Neural progenitor cell (in vitro differentiated cells): ENCODE results near the gene TPPP. TPM values are rescaled to one million over a fixed set of nuclear protein-coding genes. Genes with fewer than 3 reads are reported as not detected.
A peak's percentile ranks its signal among the peaks of the same experiment; 100 is the strongest.

Source experiments
- DNase-seq: peaks from one replicate; pipeline ENCODE4 v3.0.0-alpha.2; 2016; ENCODE audit warnings: low spot score
- H2AFZ ChIP-seq: fragments of 200-600 bp; sonication (generic); replicated peaks from 2 replicates; pipeline ENCODE4 v1.6.1; 2016; ENCODE audit warnings: antibody characterized with exemption
- H3F3A ChIP-seq: fragments of 200-600 bp; sonication (generic); 2 replicates; pipeline ENCODE4 v1.6.1; 2016; ENCODE audit warnings: antibody characterized with exemption, low read depth
- H3K27ac ChIP-seq: fragments of 200-600 bp; sonication (generic); 2 replicates; pipeline ENCODE4 v1.5.1; 2016; ENCODE audit warnings: mild to moderate bottlenecking
- H3K27me3 ChIP-seq: fragments of 200-600 bp; sonication (generic); 2 replicates; pipeline ENCODE4 v1.6.1; 2016; ENCODE audit warnings: mild to moderate bottlenecking, moderate library complexity
- H3K36me3 ChIP-seq: fragments of 200-600 bp; sonication (generic); 2 replicates; pipeline ENCODE4 v1.5.1; 2016
- H3K4me1 ChIP-seq: fragments of 200-600 bp; sonication (generic); 2 replicates; pipeline ENCODE4 v1.6.1; 2016; ENCODE audit warnings: mixed run types
- H3K4me2 ChIP-seq: fragments of 200-600 bp; sonication (generic); 2 replicates; pipeline ENCODE4 v1.6.1; 2016
- H3K4me3 ChIP-seq: fragments of 200-600 bp; sonication (generic); 2 replicates; pipeline ENCODE4 v1.5.1; 2016
- H3K79me2 ChIP-seq: fragments of 200-600 bp; sonication (generic); 2 replicates; pipeline ENCODE4 v1.6.1; 2016; ENCODE audit warnings: low read depth
- H3K9ac ChIP-seq: fragments of 200-600 bp; sonication (generic); 2 replicates; pipeline ENCODE4 v1.6.1; 2016
- H3K9me3 ChIP-seq: fragments of 200-600 bp; sonication (generic); 2 replicates; pipeline ENCODE4 v1.5.1; 2016; ENCODE audit warnings: low read depth
- H4K20me1 ChIP-seq: fragments of 200-600 bp; sonication (generic); 2 replicates; pipeline ENCODE4 v1.6.1; 2016; ENCODE audit warnings: low read depth
- H3K27ac Mint-ChIP-seq: 3 replicates; pipeline ENCODE4 v1.8.0; 2021; ENCODE audit warnings: mixed read lengths
- H3K27me3 Mint-ChIP-seq: 2 replicates; pipeline ENCODE4 v1.8.0; 2022; ENCODE audit warnings: low read depth, mild to moderate bottlenecking, inconsistent platforms, moderate library complexity, mixed read lengths; ENCODE audit not compliant: insufficient read depth
- H3K36me3 Mint-ChIP-seq: 3 replicates; pipeline ENCODE4 v1.8.0; 2021; ENCODE audit warnings: mixed read lengths
- H3K4me1 Mint-ChIP-seq: 3 replicates; pipeline ENCODE4 v1.8.0; 2021; ENCODE audit warnings: mixed read lengths
- H3K4me3 Mint-ChIP-seq: 3 replicates; pipeline ENCODE4 v1.8.0; 2021; ENCODE audit warnings: mild to moderate bottlenecking, moderate library complexity, mixed read lengths
- H3K9me3 Mint-ChIP-seq: 3 replicates; pipeline ENCODE4 v1.8.0; 2020; ENCODE audit warnings: mixed read lengths
- CTCF ChIP-seq: fragments of 200-600 bp; sonication (generic); IDR thresholded peaks from 2 replicates; pipeline ENCODE4 v1.5.1; 2017; ENCODE audit warnings: antibody characterized with exemption, mild to moderate bottlenecking
- EZH2 ChIP-seq: fragments of 200-600 bp; sonication (generic); IDR thresholded peaks from 2 replicates; pipeline ENCODE4 v1.6.1; 2017; ENCODE audit warnings: antibody characterized with exemption, mild to moderate bottlenecking, moderate library complexity
- EZH2phosphoT487 ChIP-seq: fragments of 200-600 bp; sonication (generic); IDR thresholded peaks from 2 replicates; pipeline ENCODE4 v1.6.1; 2017; ENCODE audit warnings: antibody characterized with exemption
- total RNA-seq: library from RNA; depleted of rRNA; stranded (reverse); fragments of >200 nt; gene quantifications from 2 replicates; pipeline ENCODE4 v1.2.3, GENCODE V29; 2015; ENCODE audit warnings: low replicate concordance

The TPPP gene
- total RNA-seq, 1 donor from 2014 or later = not detected

GRCh38 chr5:646396-647201 lies 46.6 kb downstream of the TPPP start:
- Histone ChIP-seq H3K79me2 (no peaks in the 10 kb centered on the region), H2AFZ (no peak overlapping the region), H3K4me2 (no peak overlapping the region), H3K9me3 (no peaks in the 10 kb centered on the region), H3K27me3 (no peaks in the 10 kb centered on the region), H3K9ac (no peak overlapping the region), H3K4me3 (no peak overlapping the region), H3K36me3 (peaks cover 6% of the 10 kb centered on the region), H3K4me1 (no peaks in the 10 kb centered on the region), H3F3A (peaks cover 15% of the 10 kb centered on the region), H3K27ac (no peak overlapping the region), H4K20me1 (no peaks in the 10 kb centered on the region)
- no peak for TF ChIP-seq EZH2
- no peak for TF ChIP-seq EZH2phosphoT487
- TF ChIP-seq CTCF = no peak
- Mint-ChIP-seq H3K27me3 (no peaks in the 10 kb centered on the region), H3K36me3 (peaks cover 22% of the 10 kb centered on the region), H3K9me3 (peaks cover 2% of the 10 kb centered on the region), H3K4me3 (no peak overlapping the region), H3K4me1 (no peaks in the 10 kb centered on the region), H3K27ac (no peak overlapping the region)
- DNase-seq = no peak

GRCh38 chr5:645421-645820 lies 47.7 kb downstream of the TPPP start:
- DNase-seq = no peak
- H3K4me3 Mint-ChIP-seq = no peak overlapping the region

DNA sequence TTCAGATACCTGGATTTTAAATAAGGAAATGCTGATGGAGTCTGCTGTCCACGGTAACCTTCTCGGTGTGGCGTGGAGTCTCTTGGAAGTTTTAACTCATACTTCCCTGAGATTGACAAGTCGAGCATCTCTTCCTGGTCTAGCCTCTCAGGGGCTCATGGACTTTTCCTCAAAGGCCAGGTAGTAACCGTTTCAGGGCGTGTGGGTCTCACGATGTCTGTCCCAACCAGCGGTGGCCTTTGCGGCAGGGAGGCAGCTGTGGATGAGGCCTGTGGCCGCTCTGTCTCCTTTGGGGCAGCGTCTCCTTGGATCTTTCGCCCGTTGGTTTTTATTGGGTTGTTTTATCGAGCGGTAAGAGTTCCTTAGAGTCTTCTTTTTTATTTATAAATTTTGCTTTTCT lies 48.2 kb downstream of the TPPP start:
- Mint-ChIP-seq H3K27ac (peak overlapping the region; percentile 46), H3K27me3 (no peaks in the 10 kb centered on the region), H3K4me3 (no peak overlapping the region), H3K9me3 (peaks cover 2% of the 10 kb centered on the region), H3K4me1 (no peaks in the 10 kb centered on the region), H3K36me3 (peaks cover 25% of the 10 kb centered on the region)
- no peaks in the 10 kb centered on the region for H3K79me2 ChIP-seq
- no peak overlapping the region for H2AFZ ChIP-seq
- peaks cover 15% of the 10 kb centered on the region for H3F3A ChIP-seq
- H4K20me1 ChIP-seq = no peaks in the 10 kb centered on the region
- H3K27ac ChIP-seq = no peak overlapping the region
- H3K4me1 ChIP-seq = no peaks in the 10 kb centered on the region
- H3K9me3 ChIP-seq = no peaks in the 10 kb centered on the region
- H3K27me3 ChIP-seq = no peaks in the 10 kb centered on the region
- peaks cover 6% of the 10 kb centered on the region for H3K36me3 ChIP-seq
- H3K4me2 ChIP-seq = no peak overlapping the region
- TF ChIP-seq CTCF (no peak), EZH2 (no peak), EZH2phosphoT487 (no peak)
- no peak overlapping the region for H3K9ac ChIP-seq
- H3K4me3 ChIP-seq = no peak overlapping the region
- no peak for DNase-seq

More at GRCh38 chr5:645421-645820, 47.7 kb downstream of the TPPP start:
- H3K36me3 Mint-ChIP-seq = peaks cover 22% of the 10 kb centered on the region
- Histone ChIP-seq H3K4me1 (no peaks in the 10 kb centered on the region), H3K27me3 (no peaks in the 10 kb centered on the region), H3K27ac (no peak overlapping the region), H3K9me3 (no peaks in the 10 kb centered on the region), H2AFZ (no peak overlapping the region), H3K79me2 (no peaks in the 10 kb centered on the region), H3K4me2 (no peak overlapping the region), H3K4me3 (no peak overlapping the region), H3K9ac (no peak overlapping the region), H4K20me1 (no peaks in the 10 kb centered on the region), H3K36me3 (peaks cover 6% of the 10 kb centered on the region), H3F3A (peaks cover 15% of the 10 kb centered on the region)
- TF ChIP-seq CTCF (no peak), EZH2 (no peak), EZH2phosphoT487 (no peak)
- H3K4me1 Mint-ChIP-seq = no peaks in the 10 kb centered on the region
- H3K27ac Mint-ChIP-seq = peak overlapping the region; percentile 11
- H3K27me3 Mint-ChIP-seq = no peaks in the 10 kb centered on the region
- peaks cover 2% of the 10 kb centered on the region for H3K9me3 Mint-ChIP-seq
